ENCODE measurements around the gene COL21A1.
A peak's percentile ranks its signal among the peaks of the same experiment; 100 is the strongest.
"Not testable (repeated sequence)": the region's sequence is repeated elsewhere in the genome, so short reads cannot be mapped to it uniquely, and the experiment has no call there.

COL21A1 gene

DNA sequence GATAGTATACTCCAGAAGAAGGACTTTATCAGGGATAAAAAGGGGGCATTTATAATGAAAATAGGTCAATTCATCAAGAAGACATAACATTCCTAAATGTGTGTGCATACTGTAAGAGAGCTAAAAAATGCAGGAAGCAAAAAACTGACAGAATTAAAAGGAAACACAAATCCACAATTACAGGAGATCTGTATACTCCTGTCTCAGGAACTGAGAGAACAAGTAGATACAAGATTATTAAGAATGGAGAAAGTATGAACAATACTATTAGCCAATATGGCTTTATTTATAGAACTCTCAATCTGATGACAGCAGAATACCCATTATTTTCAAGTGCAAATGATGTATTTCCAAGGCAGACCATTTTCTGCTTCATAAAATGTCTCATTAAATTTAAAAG, 204.3 kb downstream of the COL21A1 start:
- no peak for DNase-seq

DNA sequence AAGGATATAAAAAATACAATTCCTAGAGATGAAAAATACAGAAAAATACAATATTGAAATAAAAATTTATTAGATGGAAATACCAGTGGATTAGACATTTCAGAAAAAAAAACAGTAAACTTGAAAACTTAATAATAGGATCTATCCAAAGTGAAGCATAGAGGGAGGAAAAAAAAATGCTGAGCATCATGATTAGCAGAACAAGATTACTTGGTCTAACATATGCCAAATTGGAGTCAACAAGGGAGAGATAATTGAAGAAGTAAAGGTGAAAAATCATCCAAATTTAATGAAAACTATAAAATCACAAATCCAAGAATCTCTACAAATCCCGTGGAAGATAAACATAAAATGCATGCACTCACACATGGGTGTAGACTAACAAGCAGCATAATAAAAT, 205.8 kb downstream of the COL21A1 start:
- no peak for DNase-seq

GRCh38 chr6:56040889-56041301, 206.5 kb downstream of the COL21A1 start:
- peak; percentile 86 for DNase-seq

- peak; percentile 75 for DNase-seq
These were observed 207.2 kb downstream of the COL21A1 start for GRCh38 chr6:56040223-56040622.

DNA sequence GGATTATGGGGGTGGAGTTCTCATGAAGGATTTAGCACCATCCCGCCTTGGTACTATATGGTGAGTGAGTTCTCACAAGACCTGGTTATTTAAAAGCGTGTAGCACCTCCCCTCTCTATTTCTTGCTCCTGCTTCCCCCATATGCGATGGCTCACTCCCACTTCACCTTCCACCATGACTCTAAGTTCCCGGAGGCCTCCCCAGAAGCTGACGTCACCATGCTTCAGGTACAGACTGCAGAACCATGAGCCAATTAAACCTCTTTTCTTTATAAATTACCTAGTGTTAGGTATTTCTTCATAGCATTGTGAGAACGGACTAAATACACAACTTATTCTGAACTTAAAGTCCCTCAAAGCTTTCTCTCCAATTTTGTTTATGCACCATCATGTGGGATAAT, 208.6 kb downstream of the COL21A1 start:
- no peak for DNase-seq

GRCh38 chr6:56037601-56038000, 209.8 kb downstream of the COL21A1 start:
- DNase-seq = no peak

GRCh38 chr6:56036916-56037600, 210.3 kb downstream of the COL21A1 start:
- DNase-seq = no peak

DNA sequence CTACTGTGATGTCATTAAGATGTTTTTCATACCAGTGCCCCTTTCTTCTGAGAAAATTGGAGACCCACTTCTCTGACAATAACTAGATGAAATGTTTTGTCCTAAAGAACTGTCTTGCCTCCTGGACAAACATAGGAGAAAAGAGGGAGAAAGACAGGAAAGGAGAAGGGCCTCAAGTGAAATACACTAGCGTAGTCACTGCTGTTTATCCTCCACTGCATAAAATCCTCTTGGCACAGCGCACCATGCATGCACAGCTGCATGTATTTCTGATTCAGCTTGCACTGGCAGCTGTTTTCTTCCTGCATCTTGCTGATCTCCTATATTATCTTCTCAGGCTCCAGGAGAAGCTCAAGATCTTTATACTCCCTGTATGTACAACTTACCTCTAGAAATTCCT, 214.0 kb downstream of the COL21A1 start:
- no peak for DNase-seq

DNA sequence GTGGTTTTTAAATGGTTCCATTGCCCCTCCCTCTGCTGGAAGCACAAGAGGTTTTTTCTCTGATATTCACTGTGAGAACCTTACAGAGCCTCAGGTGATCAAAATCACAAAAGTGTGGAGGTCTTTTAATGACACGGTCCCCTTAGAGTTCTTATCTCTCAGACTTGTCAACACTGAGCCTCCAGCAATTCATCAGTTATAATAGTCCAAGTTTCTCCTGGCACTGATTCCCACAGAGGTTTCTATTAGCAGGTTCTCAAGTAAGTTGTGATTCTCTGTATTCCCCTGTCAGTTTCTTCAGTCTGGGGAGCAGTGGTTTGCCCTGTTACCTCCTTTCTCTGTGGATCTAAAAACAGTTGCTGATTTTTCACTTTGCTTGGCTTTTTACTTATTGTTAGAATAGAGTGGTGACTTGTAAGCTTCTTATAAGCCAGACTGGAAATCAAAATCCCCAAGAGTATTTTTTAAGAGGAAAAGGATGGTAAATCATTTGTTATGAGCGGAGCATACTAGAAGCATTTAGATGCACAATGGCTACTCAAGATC, 214.6 kb downstream of the COL21A1 start:
- no peak for DNase-seq

GRCh38 chr6:56027865-56028264, 219.5 kb downstream of the COL21A1 start:
- no peak for DNase-seq

DNA sequence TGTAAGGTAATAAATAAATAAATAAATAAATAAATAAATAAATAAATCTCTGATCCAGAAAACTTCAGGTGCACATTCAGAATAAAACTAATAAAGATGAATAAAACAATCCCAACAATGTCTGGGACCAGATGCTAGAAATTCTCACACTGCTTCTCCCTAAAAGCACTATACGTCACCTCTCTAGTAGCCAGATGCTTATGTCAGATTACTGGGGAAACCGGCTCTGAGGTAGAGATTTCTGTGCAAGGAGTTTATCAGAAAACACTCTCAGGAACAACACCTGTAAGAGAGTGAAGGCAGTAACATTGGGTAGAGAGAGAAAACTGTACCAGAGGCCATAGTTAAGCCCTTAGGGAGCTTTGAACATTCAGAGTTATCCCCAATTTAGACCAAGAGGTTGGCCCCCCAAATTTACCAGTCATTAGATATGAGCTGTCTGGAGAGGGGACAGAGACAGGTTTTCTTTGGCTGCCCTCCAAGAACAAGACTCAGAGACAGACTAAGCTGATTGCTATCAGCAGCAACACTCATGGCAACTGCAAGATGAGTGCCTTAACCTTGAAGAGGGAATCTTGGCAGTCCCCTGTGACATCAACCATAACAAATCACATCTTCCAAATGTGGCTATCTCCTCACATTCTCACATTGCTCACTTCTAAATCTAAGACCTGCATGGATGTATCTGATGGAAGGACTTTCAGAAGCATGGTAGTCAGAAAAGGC, 220.8 kb downstream of the COL21A1 start:
- peak; percentile 18 for DNase-seq

GRCh38 chr6:56025795-56026194, 221.6 kb downstream of the COL21A1 start:
- peak; percentile 51 for DNase-seq

DNA sequence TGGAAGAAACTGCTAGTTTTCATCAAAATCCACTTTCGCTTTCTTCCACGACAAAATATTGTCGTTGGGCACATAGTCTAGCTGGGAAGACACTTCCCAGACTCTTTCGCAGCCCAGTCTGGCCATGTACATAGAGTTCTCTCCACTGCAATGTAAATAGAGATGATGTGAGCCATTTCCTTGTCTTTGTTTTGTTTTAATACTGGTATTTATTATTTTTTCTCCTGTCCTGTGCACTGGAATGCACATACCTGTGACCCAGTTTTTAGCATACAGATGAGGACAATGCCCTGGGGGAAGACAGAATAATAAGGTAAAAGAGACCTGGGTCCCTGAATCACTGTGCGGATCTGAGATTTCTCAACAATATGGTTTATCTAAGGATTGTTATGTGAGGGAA, 222.4 kb downstream of the COL21A1 start:
- DNase-seq = no peak

- no peak for DNase-seq
These were observed 223.6 kb downstream of the COL21A1 start for GRCh38 chr6:56023829-56024228.

DNA sequence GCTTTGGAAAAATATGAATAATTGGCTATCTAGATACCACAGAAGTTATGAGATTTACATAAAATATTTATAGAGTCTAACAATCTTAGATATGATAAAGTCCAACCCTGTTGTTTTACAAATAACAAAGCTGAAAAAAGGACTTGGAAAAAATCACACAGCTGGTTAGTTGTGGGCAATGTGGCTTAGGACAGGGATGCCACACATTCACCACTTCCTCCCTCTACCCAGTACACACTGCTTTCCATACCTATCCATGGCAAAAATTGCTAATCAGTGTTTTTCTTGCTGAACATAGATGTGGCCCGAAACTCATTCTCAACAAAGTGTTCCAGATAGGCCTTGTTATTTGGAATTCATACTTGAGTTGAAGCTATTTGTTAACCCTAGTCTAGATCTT, 224.7 kb downstream of the COL21A1 start:
- no peak for DNase-seq

DNA sequence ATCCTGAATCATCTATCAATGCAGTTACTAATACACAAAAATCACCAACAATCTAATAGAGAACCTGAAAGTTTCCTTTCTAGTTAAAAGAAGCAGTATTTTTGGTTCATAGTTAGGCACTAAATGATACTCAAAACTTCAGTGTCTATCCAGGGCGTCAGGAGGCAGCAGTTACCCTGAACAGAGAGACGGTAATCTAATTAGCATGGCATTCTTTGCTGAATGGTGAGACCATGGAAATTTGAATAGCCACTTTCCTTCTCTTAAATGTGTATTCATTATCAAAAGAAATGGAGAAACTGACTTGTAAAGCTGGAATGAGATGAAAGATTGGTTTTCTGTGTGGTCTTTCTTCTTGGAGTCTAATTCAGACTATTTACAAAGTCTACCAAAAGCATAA, 225.4 kb downstream of the COL21A1 start:
- no peak for DNase-seq

DNA sequence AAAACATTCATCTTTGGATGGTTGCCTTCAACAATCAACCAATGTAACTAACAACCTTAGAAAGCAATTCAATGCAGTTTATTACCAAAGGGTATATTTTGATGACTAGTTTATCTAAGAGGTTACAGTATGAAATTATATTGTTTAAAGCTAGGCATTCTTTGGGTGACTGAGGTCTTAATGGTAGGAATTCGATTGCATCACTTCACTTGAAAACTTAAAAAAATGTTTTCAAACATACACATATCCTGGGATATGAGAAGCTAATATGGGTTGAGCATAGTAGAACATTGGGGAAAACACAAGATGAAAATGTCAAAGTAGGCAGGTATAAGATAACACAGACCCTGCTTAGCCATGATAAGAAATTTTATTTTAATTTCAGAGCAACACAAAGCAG, 227.4 kb downstream of the COL21A1 start:
- peak; percentile 25 for DNase-seq

DNA sequence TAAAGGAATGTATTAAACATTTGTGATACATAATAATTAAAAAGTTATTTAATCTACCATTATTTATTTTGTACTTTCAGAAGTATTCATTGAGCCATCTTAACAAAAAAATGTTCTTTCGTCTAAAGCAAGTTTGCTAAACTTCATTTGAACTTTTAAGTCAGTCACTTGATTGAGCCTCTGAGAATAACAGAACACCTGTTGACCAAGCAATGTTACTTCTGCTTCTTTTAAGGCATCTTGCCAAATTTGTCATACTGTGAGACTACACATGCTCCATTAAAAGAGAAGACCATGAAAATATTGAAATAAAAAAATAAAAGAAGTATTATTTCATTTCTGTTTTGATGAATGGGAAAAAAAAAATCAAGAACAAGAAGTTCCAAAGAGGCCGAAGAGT, 230.2 kb downstream of the COL21A1 start:
- DNase-seq = no peak

DNA sequence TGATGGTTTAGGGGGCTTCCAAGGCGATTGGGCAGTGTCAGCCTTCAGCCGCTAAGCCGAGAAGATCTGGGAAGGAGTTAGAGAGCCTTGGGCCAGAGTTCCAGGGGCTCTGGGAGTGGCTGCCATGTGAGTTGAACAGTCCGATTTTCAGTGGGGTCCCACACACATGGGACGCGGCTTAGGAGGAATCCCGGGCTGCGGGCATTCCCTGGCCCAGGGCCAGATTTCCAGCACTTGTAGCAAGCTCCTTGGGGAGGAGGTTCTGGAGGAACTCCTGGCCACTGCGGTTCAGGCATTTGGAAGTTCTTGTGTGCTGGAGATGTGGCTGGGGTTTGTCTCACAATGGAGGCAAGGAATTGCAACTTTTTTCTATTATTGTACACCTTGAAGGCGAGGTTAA, 233.3 kb downstream of the COL21A1 start:
- not testable (repeated sequence) for DNase-seq

GRCh38 chr6:56009636-56010035, 237.7 kb downstream of the COL21A1 start:
- peak; percentile 86 for DNase-seq

Measured in fibroblast of skin of right quadriceps (primary cell).